GM19452 (cell line): ENCODE results near the gene CFI.

ENCODE experiments used
- ATAC-seq: cut with Tn5 transposase; IDR thresholded peaks from one replicate; pipeline ENCODE4 v1.9.1; 2021; ENCODE audit not compliant: unreplicated experiment

The CFI gene

DNA sequence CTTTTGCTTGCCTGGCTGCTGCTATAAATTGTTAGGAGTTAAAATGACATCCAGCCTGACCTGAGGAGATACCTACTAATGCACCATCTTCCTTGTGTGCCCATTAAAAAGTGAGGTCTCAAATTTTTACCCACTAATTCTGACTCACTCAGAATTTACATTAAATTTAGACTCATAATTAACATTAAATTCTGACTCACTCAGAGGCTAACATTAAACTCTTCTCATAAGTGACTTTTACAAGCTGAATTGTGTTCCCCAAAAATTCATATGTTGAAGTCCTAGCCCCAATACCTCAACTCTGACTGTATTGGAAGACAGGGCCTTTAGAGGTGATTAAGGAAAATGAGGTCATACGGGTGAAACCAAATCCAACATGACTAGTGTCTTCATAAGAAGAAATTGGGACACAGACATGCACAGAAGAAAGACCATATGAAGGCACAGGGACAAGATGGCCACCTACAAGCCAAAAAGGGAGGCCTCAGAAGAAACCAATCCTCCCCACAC is 110.3 kb downstream of the CFI start:
- no peak for ATAC-seq
